Aorta (tissue), 4 donors: ENCODE results near the gene NKIRAS2. TPM values are rescaled to one million over a fixed set of nuclear protein-coding genes. Genes with fewer than 3 reads are reported as not detected.

Source experiments
- polyA plus RNA-seq, 2 donors: library from polyadenylated mRNA; stranded (reverse); fragments of 200-250 nt; gene quantifications; one replicate each; pipeline ENCODE4 v1.2.3, GENCODE V29; 2013
- total RNA-seq, 2 donors: library from RNA; stranded (reverse); fragmentation: NEBNext Ultra II Directional; extraction: Animal tissue kit (Norgen Biotek cat#: 25700); gene quantifications; one replicate each; pipeline ENCODE4 v1.2.1, GENCODE V29; 2021
- donor health status: healthy with polysubstance abuse.
- donor health status: Bipolar disorder and iron deficiency.
- donor health status: DM: no; HTN: no; CAD: no.
- donor health status: DM: yes; HTN: yes; CAD: no.

The NKIRAS2 gene
- total and polyA plus RNA-seq, 4 donors, result 23.0 to 28.5 (median 25.3) TPM

Other genes starting within 250 kb of the NKIRAS2 start
- gene JUP, start 233.4 kb upstream of the NKIRAS2 start, total RNA-seq, result 10 to 100 TPM; 35.7 to 41.0 TPM
- gene JUP, start 233.4 kb upstream of the NKIRAS2 start, polyA plus RNA-seq, result 10 to 100 TPM; 48.3 to 64.3 TPM
- 10 to 100 TPM; 14.4 to 19.6 TPM for gene P3H4, start 208.1 kb upstream of the NKIRAS2 start, total RNA-seq
- gene P3H4, start 208.1 kb upstream of the NKIRAS2 start, polyA plus RNA-seq, result 10 to 100 TPM; 10.5 to 15.1 TPM
- gene FKBP10, start 207.1 kb upstream of the NKIRAS2 start, total RNA-seq, result 100 to 1,000 TPM; 140 to 172 TPM
- 100 to 1,000 TPM in 1 of 2 donors, 10 to 100 TPM in 1; 70.5 to 260 TPM for gene FKBP10, start 207.1 kb upstream of the NKIRAS2 start, polyA plus RNA-seq
- 10 to 100 TPM; 43.5 to 64.3 TPM for gene NT5C3B, start 183.9 kb upstream of the NKIRAS2 start, total RNA-seq
- 100 to 1,000 TPM; 100 to 155 TPM for gene NT5C3B, start 183.9 kb upstream of the NKIRAS2 start, polyA plus RNA-seq
- under 1 TPM; 0.36 TPM for gene KLHL10, start 182.3 kb upstream of the NKIRAS2 start, total RNA-seq
- gene KLHL10, start 182.3 kb upstream of the NKIRAS2 start, polyA plus RNA-seq, result under 1 TPM in 1 of 2 donors, not detected in 1; 0.97 TPM
- 10 to 100 TPM; 11.9 TPM for gene KLHL11, start 154.7 kb upstream of the NKIRAS2 start, total RNA-seq
- 1 to 10 TPM; 1.0 to 1.8 TPM for gene KLHL11, start 154.7 kb upstream of the NKIRAS2 start, polyA plus RNA-seq
- 100 to 1,000 TPM in 1 of 2 donors, 10 to 100 TPM in 1; 84.5 to 106 TPM for gene ACLY, start 101.1 kb upstream of the NKIRAS2 start, total RNA-seq
- gene ACLY, start 101.1 kb upstream of the NKIRAS2 start, polyA plus RNA-seq, result 10 to 100 TPM; 14.8 to 26.4 TPM
- gene ODAD4, start 89.5 kb upstream of the NKIRAS2 start, total RNA-seq, result 1 to 10 TPM in 1 of 2 donors, under 1 TPM in 1; 0.81 to 1.4 TPM
- gene ODAD4, start 89.5 kb upstream of the NKIRAS2 start, polyA plus RNA-seq, result 1 to 10 TPM; 2.4 to 3.8 TPM
- 10 to 100 TPM; 50.2 to 59.3 TPM for gene CNP, start 53.3 kb upstream of the NKIRAS2 start, total RNA-seq
- gene CNP, start 53.3 kb upstream of the NKIRAS2 start, polyA plus RNA-seq, result 10 to 100 TPM; 15.5 to 36.4 TPM
- 10 to 100 TPM; 68.2 to 84.2 TPM for gene DNAJC7, start 2.7 kb upstream of the NKIRAS2 start, total RNA-seq
- gene DNAJC7, start 2.7 kb upstream of the NKIRAS2 start, polyA plus RNA-seq, result 10 to 100 TPM; 74.3 to 74.4 TPM
- gene C17orf113, start 30.5 kb downstream of the NKIRAS2 start, total RNA-seq, result under 1 TPM; 0.32 to 0.96 TPM
- gene C17orf113, start 30.5 kb downstream of the NKIRAS2 start, polyA plus RNA-seq, result under 1 TPM; 0.50 to 0.74 TPM
- not detected for gene ZNF385C, start 78.4 kb downstream of the NKIRAS2 start, total RNA-seq
- gene ZNF385C, start 78.4 kb downstream of the NKIRAS2 start, polyA plus RNA-seq, result under 1 TPM in 1 of 2 donors, not detected in 1; 0.49 TPM
- 10 to 100 TPM; 11.6 to 24.5 TPM for gene DHX58, start 92.6 kb downstream of the NKIRAS2 start, total RNA-seq
- gene DHX58, start 92.6 kb downstream of the NKIRAS2 start, polyA plus RNA-seq, result 10 to 100 TPM in 1 of 2 donors, 1 to 10 TPM in 1; 3.6 to 45.5 TPM
- 10 to 100 TPM; 24.8 to 49.3 TPM for gene KAT2A, start 101.3 kb downstream of the NKIRAS2 start, total RNA-seq
- gene KAT2A, start 101.3 kb downstream of the NKIRAS2 start, polyA plus RNA-seq, result 100 to 1,000 TPM in 1 of 2 donors, 1 to 10 TPM in 1; 8.9 to 109 TPM
- not detected for gene HSPB9, start 102.7 kb downstream of the NKIRAS2 start, total RNA-seq
- gene HSPB9, start 102.7 kb downstream of the NKIRAS2 start, polyA plus RNA-seq, result under 1 TPM; 0.15 to 0.63 TPM
- 100 to 1,000 TPM; 109 to 130 TPM for gene RAB5C, start 134.9 kb downstream of the NKIRAS2 start, total RNA-seq
- 100 to 1,000 TPM; 122 to 156 TPM for gene RAB5C, start 134.9 kb downstream of the NKIRAS2 start, polyA plus RNA-seq
- gene KCNH4, start 161.1 kb downstream of the NKIRAS2 start, total RNA-seq, result under 1 TPM; 0.15 to 0.32 TPM
- not detected for gene KCNH4, start 161.1 kb downstream of the NKIRAS2 start, polyA plus RNA-seq
- not detected for gene HCRT, start 165.4 kb downstream of the NKIRAS2 start, total RNA-seq
- not detected for gene HCRT, start 165.4 kb downstream of the NKIRAS2 start, polyA plus RNA-seq
- gene GHDC, start 174.4 kb downstream of the NKIRAS2 start, total RNA-seq, result 10 to 100 TPM; 17.3 to 26.0 TPM
- gene GHDC, start 174.4 kb downstream of the NKIRAS2 start, polyA plus RNA-seq, result 10 to 100 TPM; 13.1 to 27.5 TPM